H1 (cell line): Measurements from ENCODE around the gene DBX2. TPM values are rescaled to one million over a fixed set of nuclear protein-coding genes. Genes with fewer than 3 reads are reported as not detected.

Source experiments
- CTCF ChIA-PET: fragments of 300-600 bp; sonication (Branson Sonifier 250); formaldehyde crosslinking; loops from one replicate; lab custom pipeline; 2021; ENCODE audit not compliant: partially characterized antibody; lab: Charles Lee
- POLR2A ChIA-PET: fragments of 300-600 bp; sonication (Branson Sonifier 250); formaldehyde crosslinking; loops from one replicate; lab custom pipeline; 2021; ENCODE audit warnings: inconsistent platforms; ENCODE audit not compliant: partially characterized antibody; lab: Charles Lee
- DNase-seq, 2 experiments: peaks; one replicate each; pipeline versions ENCODE4 v3.0.0 to v3.0.0-alpha.2; 2010 to 2022; ENCODE audit warnings: low spot score in 2 of 2, low read depth in 1 of 2, mixed read lengths in 1 of 2
- FAIRE-seq: peaks from 2 replicates; lab custom pipeline; 2011; peaks lifted over from hg19 to GRCh38; lab: Jason Lieb, UNC
- H2AFZ ChIP-seq: 2 replicates; pipeline ENCODE4 v1.8.1; 2012; ENCODE audit warnings: low read length, inconsistent platforms
- H2AK5ac ChIP-seq: 2 replicates; pipeline ENCODE4 v1.6.1; 2013; ENCODE audit warnings: low read depth, low read length
- H2BK120ac ChIP-seq: replicated peaks from 2 replicates; pipeline ENCODE3; 2013; ENCODE audit warnings: low read depth, low read length, inconsistent platforms
- H2BK12ac ChIP-seq: 2 replicates; pipeline ENCODE4 v1.6.1; 2013; ENCODE audit warnings: low read depth, low read length
- H2BK15ac ChIP-seq: 2 replicates; pipeline ENCODE4 v1.6.1; 2013; ENCODE audit warnings: low read length
- H2BK20ac ChIP-seq: 2 replicates; pipeline ENCODE4 v1.6.1; 2013; ENCODE audit warnings: low read length
- H2BK5ac ChIP-seq: 2 replicates; pipeline ENCODE4 v1.6.1; 2013; ENCODE audit warnings: low read depth, low read length
- H3K14ac ChIP-seq: 2 replicates; pipeline ENCODE4 v1.6.1; 2013; ENCODE audit warnings: inconsistent platforms; ENCODE audit not compliant: insufficient read length
- H3K18ac ChIP-seq: 2 replicates; pipeline ENCODE4 v1.6.1; 2013; ENCODE audit warnings: low read length; ENCODE audit errors: extremely low read depth
- H3K23ac ChIP-seq: 2 replicates; pipeline ENCODE4 v1.6.1; 2013; ENCODE audit warnings: inconsistent platforms; ENCODE audit not compliant: insufficient read length
- H3K23me2 ChIP-seq: 2 replicates; pipeline ENCODE4 v1.6.1; 2013; ENCODE audit warnings: low read depth, low read length
- H3K27ac ChIP-seq: 2 replicates; pipeline ENCODE4 v1.6.1; 2011; ENCODE audit warnings: low read depth, low read length, inconsistent platforms
- H3K27me3 ChIP-seq, 4 experiments: replicated peaks in 1 of 4; 1 replicate in 1 of 4; 2 replicates in 3 of 4; pipeline versions ENCODE4 v1.6.1 to v1.8.1; 2011 to 2013; ENCODE audit warnings: low read length in 3 of 4, mild to moderate bottlenecking in 3 of 4, inconsistent platforms in 2 of 4, mixed read lengths in 2 of 4, moderate library complexity in 1 of 4; ENCODE audit not compliant: control insufficient read depth in 3 of 4, insufficient read depth in 3 of 4; ENCODE audit errors: extremely low read depth in 1 of 4
- H3K36me3 ChIP-seq, 4 experiments: 2 replicates each; pipeline versions ENCODE4 v1.6.1 to v1.8.1; 2011 to 2013; ENCODE audit warnings: mild to moderate bottlenecking in 4 of 4, low read length in 3 of 4, moderate library complexity in 2 of 4, control low read depth in 1 of 4, inconsistent platforms in 1 of 4; ENCODE audit not compliant: insufficient read depth in 4 of 4, control insufficient read depth in 2 of 4
- H3K4ac ChIP-seq: replicated peaks from 2 replicates; pipeline ENCODE3; 2013; ENCODE audit warnings: low read length, low read depth, mixed read lengths, inconsistent platforms; ENCODE audit not compliant: insufficient read length
- H3K4me1 ChIP-seq, 4 experiments: replicated peaks in 1 of 4; 1 replicate in 1 of 4; 2 replicates in 3 of 4; pipeline versions ENCODE4 v1.6.1 to v1.8.1; 2011 to 2013; ENCODE audit warnings: low read length in 3 of 4, inconsistent platforms in 2 of 4, mixed read lengths in 1 of 4; ENCODE audit not compliant: insufficient read depth in 4 of 4, control insufficient read depth in 3 of 4
- H3K4me2 ChIP-seq, 2 experiments: 2 replicates each; pipeline versions ENCODE4 v1.6.1 to v1.8.1; 2011 to 2013; ENCODE audit warnings: low read depth in 2 of 2, low read length in 2 of 2, control low read depth in 1 of 2, inconsistent platforms in 1 of 2, mild to moderate bottlenecking in 1 of 2; ENCODE audit not compliant: insufficient read depth in 1 of 2
- H3K4me3 ChIP-seq, 4 experiments: fragments of 200-600, 300-600 bp in 1 of 4; sonication (generic), shearing (Covaris generic), sonication (Bioruptor Twin) in 1 of 4; 2 replicates each; pipeline versions ENCODE4 v1.5.1 to v1.8.1; 2011 to 2016; ENCODE audit warnings: low read length in 4 of 4, low read depth in 3 of 4, control low read depth in 2 of 4, inconsistent platforms in 2 of 4, mild to moderate bottlenecking in 2 of 4, mixed read lengths in 1 of 4, moderate library complexity in 1 of 4; ENCODE audit not compliant: insufficient read depth in 2 of 4; ENCODE audit errors: extremely low read depth in 1 of 4
- H3K56ac ChIP-seq: replicated peaks from 2 replicates; pipeline ENCODE3; 2013; ENCODE audit warnings: low read depth, mild to moderate bottlenecking, mixed read lengths, low read length, inconsistent platforms; ENCODE audit not compliant: insufficient read length
- H3K79me1 ChIP-seq: 2 replicates; pipeline ENCODE4 v1.6.1; 2013; ENCODE audit warnings: low read depth, low read length, control low read depth
- H3K79me2 ChIP-seq, 2 experiments: 2 replicates each; pipeline versions ENCODE4 v1.6.1 to v1.8.1; 2012 to 2013; ENCODE audit warnings: low read length in 2 of 2, mild to moderate bottlenecking in 2 of 2, inconsistent platforms in 1 of 2; ENCODE audit not compliant: insufficient read depth in 2 of 2, control insufficient read depth in 1 of 2
- H3K9ac ChIP-seq, 4 experiments: replicated peaks in 1 of 4; 1 replicate in 1 of 4; 2 replicates in 3 of 4; pipeline versions ENCODE4 v1.6.1 to v1.8.1; 2011 to 2013; ENCODE audit warnings: low read depth in 3 of 4, low read length in 3 of 4, control low read depth in 2 of 4, mild to moderate bottlenecking in 2 of 4, moderate library complexity in 2 of 4, inconsistent platforms in 1 of 4; ENCODE audit errors: extremely low read depth in 1 of 4
- H3K9me3 ChIP-seq, 2 experiments: 2 replicates each; pipeline versions ENCODE4 v1.6.1 to v1.8.1; 2012 to 2013; ENCODE audit warnings: mild to moderate bottlenecking in 2 of 2, moderate library complexity in 2 of 2, control low read depth in 1 of 2, inconsistent platforms in 1 of 2, low read depth in 1 of 2, low read length in 1 of 2, mixed read lengths in 1 of 2; ENCODE audit not compliant: insufficient read depth in 2 of 2
- H4K20me1 ChIP-seq, 2 experiments: replicated peaks in 1 of 2; 2 replicates each; pipeline versions ENCODE3 to v1.8.1; 2011 to 2013; ENCODE audit warnings: inconsistent platforms in 2 of 2, low read length in 2 of 2, mild to moderate bottlenecking in 1 of 2; ENCODE audit not compliant: insufficient read depth in 2 of 2, control insufficient read depth in 1 of 2
- H4K5ac ChIP-seq: 2 replicates; pipeline ENCODE4 v1.6.1; 2013; ENCODE audit warnings: low read length, low read depth, mixed read lengths, inconsistent platforms; ENCODE audit not compliant: insufficient read length
- H4K8ac ChIP-seq: 2 replicates; pipeline ENCODE4 v1.8.0; 2013; ENCODE audit warnings: mild to moderate bottlenecking, moderate library complexity, low read length, inconsistent platforms; ENCODE audit not compliant: insufficient read depth; ENCODE audit errors: extremely low read depth
- H4K91ac ChIP-seq: replicated peaks from 2 replicates; pipeline ENCODE3; 2013; ENCODE audit warnings: low read length, mixed read lengths, inconsistent platforms; ENCODE audit not compliant: insufficient read length
- ATF2 ChIP-seq: IDR thresholded peaks from 2 replicates; pipeline ENCODE4 v1.6.1; 2012; ENCODE audit warnings: low read length, inconsistent platforms
- CTBP2 ChIP-seq: IDR thresholded peaks from 2 replicates; pipeline ENCODE4 v1.7.0; 2011; ENCODE audit warnings: borderline replicate concordance, mild to moderate bottlenecking, moderate library complexity, mixed read lengths, low read length; ENCODE audit not compliant: insufficient read depth, insufficient read length
- E2F6 ChIP-seq: IDR thresholded peaks from 2 replicates; pipeline ENCODE4 v1.6.1; 2012; ENCODE audit warnings: inconsistent platforms
- GTF2F1 ChIP-seq: IDR thresholded peaks from 2 replicates; pipeline ENCODE4 v1.6.1; 2012; ENCODE audit warnings: low read depth, low read length, improper control_type of control experiment, borderline replicate concordance
- HDAC6 ChIP-seq: IDR thresholded peaks from one replicate; pipeline ENCODE4 v1.7.1; 2012; ENCODE audit warnings: low read depth, mild to moderate bottlenecking, inconsistent platforms, low read length, moderate library complexity
- RXRA ChIP-seq: IDR thresholded peaks from 2 replicates; pipeline ENCODE4 v1.6.1; 2011; ENCODE audit warnings: low read depth, mild to moderate bottlenecking, low read length, moderate library complexity; ENCODE audit not compliant: insufficient read depth
- SAP30 ChIP-seq: fragments of 300-600 bp; sonication (generic); IDR thresholded peaks from 2 replicates; pipeline ENCODE4 v1.7.1; 2012; ENCODE audit warnings: low read length, moderate library complexity, mild to moderate bottlenecking, inconsistent platforms; ENCODE audit not compliant: insufficient read depth, insufficient replicate concordance
- SP1 ChIP-seq: IDR thresholded peaks from 2 replicates; pipeline ENCODE4 v1.6.1; 2011; ENCODE audit warnings: low read depth, low read length
- SRF ChIP-seq: IDR thresholded peaks from 2 replicates; pipeline ENCODE4 v1.6.1; 2011; ENCODE audit warnings: mild to moderate bottlenecking, low read depth, low read length, moderate library complexity
- TAF1 ChIP-seq: IDR thresholded peaks from 2 replicates; pipeline ENCODE4 v1.6.1; 2011; ENCODE audit warnings: mild to moderate bottlenecking, low read depth, low read length
- TAF7 ChIP-seq: optimal IDR thresholded peaks from 2 replicates; pipeline ENCODE3; 2011; ENCODE audit warnings: low read depth, mild to moderate bottlenecking, inconsistent platforms, low read length, moderate library complexity, borderline replicate concordance
- YY1 ChIP-seq: IDR thresholded peaks from 2 replicates; pipeline ENCODE4 v1.6.1; 2011; ENCODE audit warnings: low read depth, mild to moderate bottlenecking, low read length
- WGBS, 2 experiments: shearing (Covaris generic) in 1 of 2; methylation state at CpG; one replicate each; pipeline versions ENCODE4 v1.1.6 to v1.1.7; 2013 to 2015; ENCODE audit warnings: low lambda C conversion rate in 2 of 2, mixed read lengths in 2 of 2, inconsistent platforms in 1 of 2, low coverage in 1 of 2, missing lambda C conversion rate in 1 of 2; ENCODE audit not compliant: insufficient replicate concordance in 2 of 2, insufficient coverage in 1 of 2, insufficient read length in 1 of 2; ENCODE audit errors: extremely low coverage in 1 of 2, missing lambda C conversion rate in 1 of 2; 5-methylcytosine and 5-hydroxymethylcytosine counted together
- polyA plus RNA-seq, 7 experiments: library from polyadenylated mRNA; depleted of rRNA in 3 of 7; stranded (reverse) in 5 of 7; unstranded in 2 of 7; fragments of >200 nt in 5 of 7; fragments of 200-250 nt in 2 of 7; gene quantifications; 1 replicate in 5 of 7; 2 replicates in 1 of 7; 4 replicates in 1 of 7; pipeline versions ENCODE4 v1.2.1 to v1.2.3, GENCODE V29; 2011 to 2013; ENCODE audit warnings: missing spikeins in 2 of 7, mixed read lengths in 2 of 7
- total RNA-seq: library from RNA; stranded (reverse); fragmentation: NEBNext Ultra II Directional; extraction: Animal tissue kit (Norgen Biotek cat#: 25700); gene quantifications from 2 replicates; pipeline ENCODE4 v1.2.1, GENCODE V29; 2021

Gene DBX2
- total and polyA plus RNA-seq, 2 of the 8 experiments (the other 6 are each of a cell fraction or from before 2014, with no cell fraction given) = 0.06 TPM; not detected in 1

- no peak overlapping the region for H3K9ac ChIP-seq
- H2BK12ac ChIP-seq = no peak overlapping the region
- no peaks in the 10 kb centered on the region for H3K9me3 ChIP-seq
- no peak overlapping the region for H3K18ac ChIP-seq
- no peak overlapping the region for H3K56ac ChIP-seq
- H4K91ac ChIP-seq = no peak overlapping the region
- no peak overlapping the region for H4K5ac ChIP-seq
- no peak overlapping the region for H2BK20ac ChIP-seq
- DNase-seq (no peak), FAIRE-seq (no peak)
- H3K23me2 ChIP-seq = no peaks in the 10 kb centered on the region
- H3K4me1 ChIP-seq = no peaks in the 10 kb centered on the region
- no peak overlapping the region for H3K14ac ChIP-seq
- no peak overlapping the region for H3K4me3 ChIP-seq
- ChIA-PET CTCF (interaction anchor here (0.6 kb wide), 1 partner anchor 209 kb away, joined by 3 read pairs; no protein-coding TSS in a partner anchor), POLR2A (interaction anchor here (0.6 kb wide), 1 partner anchor 10 kb away, joined by 3 read pairs; no protein-coding TSS in a partner anchor)
- H2BK15ac ChIP-seq = no peak overlapping the region
- no peaks in the 10 kb centered on the region for H3K27me3 ChIP-seq
- no peaks in the 10 kb centered on the region for H3K79me1 ChIP-seq
- no peaks in the 10 kb centered on the region for H4K20me1 ChIP-seq
- H2BK120ac ChIP-seq = no peak overlapping the region
- no peaks in the 10 kb centered on the region for H3K79me2 ChIP-seq
- 100% methylated on average over 2 of the region's 2 CpGs; no CpG with 5 or more reads in 1 of the 2 experiments for WGBS, 2 experiments
- no peaks in the 10 kb centered on the region for H3K36me3 ChIP-seq
- H3K23ac ChIP-seq = no peak overlapping the region
- no peak overlapping the region for H3K27ac ChIP-seq
- no peak overlapping the region for H2BK5ac ChIP-seq
- H4K8ac ChIP-seq = no peak overlapping the region
- no peak overlapping the region for H3K4me2 ChIP-seq
- no peak overlapping the region for H2AK5ac ChIP-seq
- no peak overlapping the region for H3K4ac ChIP-seq
- 0 out of 2 replicates have a peak overlapping the region, but pooled peaks have one; percentile 27 for H2AFZ ChIP-seq
- TF ChIP-seq HDAC6 (no peak), TAF7 (no peak), GTF2F1 (no peak), SAP30 (no peak), SRF (no peak), E2F6 (no peak), ATF2 (no peak), TAF1 (no peak), CTBP2 (no peak), YY1 (no peak), RXRA (no peak), SP1 (no peak)
Observed at GRCh38 chr12:45098766-45099165, 47.9 kb upstream of the DBX2 start.
